Tibial nerve (tissue), 4 donors: ENCODE measurements around the gene DYDC2.

Source experiments
- CTCF ChIP-seq, 5 experiments: fragments of 200-600 bp in 3 of 5; fragments of 450-650 bp in 2 of 5; sonication (generic) in 3 of 5; IDR thresholded peaks; one replicate each; pipeline ENCODE4 v1.5.1; 2016 to 2019; ENCODE audit warnings: antibody characterized with exemption in 5 of 5, mild to moderate bottlenecking in 3 of 5, moderate library complexity in 2 of 5
- EP300 ChIP-seq, 2 donors: sonication (generic); formaldehyde crosslinking; IDR thresholded peaks; one replicate each; pipeline ENCODE4 v1.6.1; 2017; ENCODE audit warnings: antibody characterized with exemption in 2 of 2, mild to moderate bottlenecking in 1 of 2
- POLR2A ChIP-seq, 2 donors: fragments of 450-650 bp; IDR thresholded peaks; one replicate each; pipeline ENCODE4 v1.6.1; 2017; ENCODE audit warnings: antibody characterized with exemption in 2 of 2, mild to moderate bottlenecking in 2 of 2, moderate library complexity in 2 of 2

DNA sequence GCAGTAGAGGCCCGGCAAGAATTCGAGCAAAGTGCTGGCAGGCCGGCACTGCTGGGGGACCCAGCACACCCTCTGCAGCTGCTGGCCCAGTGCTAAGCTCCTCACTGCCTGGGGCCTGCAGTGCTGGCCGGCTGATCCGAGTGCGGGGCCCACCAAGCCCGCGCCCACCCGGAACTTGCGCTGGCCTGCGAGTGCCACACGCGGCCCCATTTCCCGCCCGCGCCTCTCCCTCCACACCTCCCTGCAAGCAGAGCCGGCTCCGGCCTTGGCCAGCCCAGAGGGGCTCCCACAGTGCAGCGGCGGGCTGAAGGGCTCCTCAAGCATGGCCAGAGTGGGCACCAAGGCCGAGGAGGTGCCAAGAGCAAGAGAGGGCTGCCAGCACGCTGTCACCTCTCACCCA lies 3.1 kb downstream of the DYDC2 start:
- TF ChIP-seq EP300 (IDR thresholded peaks at IDR 0.05): no peak
- no peak for TF ChIP-seq CTCF (IDR thresholded peaks at IDR 0.05)
- TF ChIP-seq POLR2A (IDR thresholded peaks at IDR 0.05): no peak
